Lower leg skin (tissue), 3 donors: ENCODE results near the gene VTI1A.

Source experiments
- CTCF ChIP-seq, 3 donors: fragments of 450-650 bp; IDR thresholded peaks; one replicate each; pipeline ENCODE4 v1.5.1; 2016; ENCODE audit warnings: antibody characterized with exemption in 3 of 3, mild to moderate bottlenecking in 3 of 3, moderate library complexity in 2 of 3
- POLR2A ChIP-seq, 2 donors: fragments of 450-650 bp; IDR thresholded peaks; one replicate each; pipeline ENCODE4 v1.6.1; 2016 to 2017; ENCODE audit warnings: antibody characterized with exemption in 2 of 2, mild to moderate bottlenecking in 1 of 2, moderate library complexity in 1 of 2

GRCh38 chr10:112847778-112848177 lies 400.8 kb downstream of the VTI1A start:
- TF ChIP-seq POLR2A (IDR thresholded peaks at IDR 0.05) (no peak), CTCF (IDR thresholded peaks at IDR 0.05) (no peak)
